Neural progenitor cell (in vitro differentiated cells): ENCODE measurements around the gene BMPER.

Source experiments
- EZH2phosphoT487 ChIP-seq: fragments of 200-600 bp; sonication (generic); IDR thresholded peaks from 2 replicates; pipeline ENCODE4 v1.6.1; 2017; ENCODE audit warnings: antibody characterized with exemption
- TF ChIP-seq, protein P1 (sequence below): fragments of 200-600 bp; sonication (generic); IDR thresholded peaks from 2 replicates; pipeline ENCODE4 v1.5.1; 2017; ENCODE audit warnings: antibody characterized with exemption, mild to moderate bottlenecking

GRCh38 chr7:33861947-33862346 is 43.4 kb upstream of the BMPER start:
- TF ChIP-seq, protein P1, sequence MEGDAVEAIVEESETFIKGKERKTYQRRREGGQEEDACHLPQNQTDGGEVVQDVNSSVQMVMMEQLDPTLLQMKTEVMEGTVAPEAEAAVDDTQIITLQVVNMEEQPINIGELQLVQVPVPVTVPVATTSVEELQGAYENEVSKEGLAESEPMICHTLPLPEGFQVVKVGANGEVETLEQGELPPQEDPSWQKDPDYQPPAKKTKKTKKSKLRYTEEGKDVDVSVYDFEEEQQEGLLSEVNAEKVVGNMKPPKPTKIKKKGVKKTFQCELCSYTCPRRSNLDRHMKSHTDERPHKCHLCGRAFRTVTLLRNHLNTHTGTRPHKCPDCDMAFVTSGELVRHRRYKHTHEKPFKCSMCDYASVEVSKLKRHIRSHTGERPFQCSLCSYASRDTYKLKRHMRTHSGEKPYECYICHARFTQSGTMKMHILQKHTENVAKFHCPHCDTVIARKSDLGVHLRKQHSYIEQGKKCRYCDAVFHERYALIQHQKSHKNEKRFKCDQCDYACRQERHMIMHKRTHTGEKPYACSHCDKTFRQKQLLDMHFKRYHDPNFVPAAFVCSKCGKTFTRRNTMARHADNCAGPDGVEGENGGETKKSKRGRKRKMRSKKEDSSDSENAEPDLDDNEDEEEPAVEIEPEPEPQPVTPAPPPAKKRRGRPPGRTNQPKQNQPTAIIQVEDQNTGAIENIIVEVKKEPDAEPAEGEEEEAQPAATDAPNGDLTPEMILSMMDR = no peak
- TF ChIP-seq EZH2phosphoT487 = no peak
